ENCODE measurements around the gene VPS25.

GRCh38 chr17:42798011-42798382, 24.7 kb downstream of the VPS25 start:
- TF ChIP-seq CTCF (IDR thresholded peaks at IDR 0.05; ENCODE audit: insufficient read depth, low read length, poor library complexity, severe bottlenecking) = no peak
- no peak for TF ChIP-seq EZH2phosphoT487 (conservative IDR thresholded peaks at IDR 0.05; ENCODE audit: low read length)
